ENCODE measurements around the gene CDKAL1. TPM values are rescaled to one million over a fixed set of nuclear protein-coding genes. Genes with fewer than 3 reads are reported as not detected.

The CDKAL1 gene
- total and polyA plus RNA-seq, 9 of the 15 experiments (the other 6 are each of a cell fraction or from before 2014, with no cell fraction given) = 11.2 to 36.3 (median 20.1) TPM

DNA sequence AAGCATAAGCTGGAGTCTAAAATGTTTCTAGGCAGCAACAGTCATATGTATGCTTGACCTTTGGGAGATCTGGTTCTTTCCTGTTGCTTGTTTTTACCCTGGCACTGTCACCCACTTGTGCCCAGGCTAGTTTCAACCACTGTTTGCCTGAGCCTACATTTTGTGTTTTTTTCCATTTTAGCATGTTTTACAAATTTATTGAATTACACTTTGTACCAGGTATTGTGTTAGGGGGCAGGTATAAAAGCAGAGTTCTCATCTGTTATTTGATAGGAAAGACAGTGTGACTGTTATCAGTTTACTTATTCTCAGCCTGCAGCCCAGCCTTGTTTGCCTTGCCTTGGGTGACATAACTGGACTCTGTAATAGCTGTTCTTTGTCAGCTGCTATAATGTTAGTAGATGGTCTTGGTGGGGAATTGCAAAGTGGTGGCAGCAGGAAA lies 147.0 kb downstream of the CDKAL1 start:
- ChIA-PET CTCF (ENCODE audit: low intra/inter-chr PET ratio) (no interaction called here), POLR2A (interaction anchor here (0.8 to 1.7 kb wide), 4 partner anchors 11 to 106 kb away, joined by 3 to 5 read pairs (median 3); no protein-coding TSS in a partner anchor)
- DNase-seq (ENCODE audit: extremely low read depth in 1 of 4, low spot score in 3 of 4) (no peak), FAIRE-seq (no peak), ATAC-seq (peak; percentile 25; the same call in 1 of the 3 replicates)
- Histone ChIP-seq H3K79me2 (ENCODE audit: control insufficient read depth, insufficient read depth, low read length) (0 out of 3 replicates have a peak, but pooled peaks cover 9% of the 10 kb centered on the region), H3K27me3 (ENCODE audit: control insufficient read depth in 2 of 2, insufficient read depth in 2 of 2, low read length in 2 of 2) (no peaks in the 10 kb centered on the region), H2AFZ (ENCODE audit: low read depth, low read length) (no peak overlapping the region), H4K20me1 (replicated peaks; ENCODE audit: control insufficient read depth, insufficient read depth, low read length) (no peaks in the 10 kb centered on the region), H3K4me3 (no peak overlapping the region), H3K4me2 (ENCODE audit: insufficient read depth, low read length) (no peak overlapping the region), H3K4me1 (replicated peaks in 1 of 2; ENCODE audit: control insufficient read depth in 2 of 2, insufficient read depth in 2 of 2, low read length in 2 of 2) (no peaks in the 10 kb centered on the region; a peak in 1 of 5 replicates), H3K27ac (ENCODE audit: extremely low read depth, low read depth, low read length) (no peak overlapping the region), H3K9me1 (ENCODE audit: control insufficient read depth, insufficient read depth, low read length) (no peaks in the 10 kb centered on the region), H3K9ac (ENCODE audit: insufficient read depth in 1 of 2, low read depth in 2 of 2, low read length in 2 of 2) (no peak overlapping the region), H3K9me3 (replicated peaks; ENCODE audit: control insufficient read depth, insufficient read depth, low read depth, low read length) (no peaks in the 10 kb centered on the region), H3K36me3 (ENCODE audit: control insufficient read depth, insufficient read depth, low read length) (no peaks in the 10 kb centered on the region)
- in situ Hi-C loops (cut with MboI) = no loop called here
- TF ChIP-seq ZKSCAN1 (IDR thresholded peaks at IDR 0.05; ENCODE audit: low read depth, low read length) (no peak), RBM25 (IDR thresholded peaks at IDR 0.05; ENCODE audit: low read depth, low read length, severe bottlenecking) (no peak), CHD4 (IDR thresholded peaks at IDR 0.05; ENCODE audit: insufficient read depth, insufficient replicate concordance, low read depth, low read length, poor library complexity, severe bottlenecking) (no peak), ZFPM2 (CRISPR knock-in tag; IDR thresholded peaks at IDR 0.05) (no peak), ZNF217 (CRISPR knock-in tag; IDR thresholded peaks at IDR 0.05) (no peak), MCM2 (IDR thresholded peaks at IDR 0.05; ENCODE audit: low read depth) (no peak), CAMTA2 (CRISPR knock-in tag; conservative IDR thresholded peaks at IDR 0.05) (no peak), ZNF764 (CRISPR knock-in tag; IDR thresholded peaks at IDR 0.05; ENCODE audit: low read depth) (no peak), MEIS2 (IDR thresholded peaks at IDR 0.05; ENCODE audit: partially characterized antibody) (no peak), FOXA3 (CRISPR knock-in tag; conservative IDR thresholded peaks at IDR 0.05 in 1 of 2, IDR thresholded peaks at IDR 0.05 in 1 of 2) (no peak)
- TF ChIP-seq, protein P1, sequence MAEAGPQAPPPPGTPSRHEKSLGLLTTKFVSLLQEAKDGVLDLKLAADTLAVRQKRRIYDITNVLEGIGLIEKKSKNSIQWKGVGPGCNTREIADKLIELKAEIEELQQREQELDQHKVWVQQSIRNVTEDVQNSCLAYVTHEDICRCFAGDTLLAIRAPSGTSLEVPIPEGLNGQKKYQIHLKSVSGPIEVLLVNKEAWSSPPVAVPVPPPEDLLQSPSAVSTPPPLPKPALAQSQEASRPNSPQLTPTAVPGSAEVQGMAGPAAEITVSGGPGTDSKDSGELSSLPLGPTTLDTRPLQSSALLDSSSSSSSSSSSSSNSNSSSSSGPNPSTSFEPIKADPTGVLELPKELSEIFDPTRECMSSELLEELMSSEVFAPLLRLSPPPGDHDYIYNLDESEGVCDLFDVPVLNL (CRISPR knock-in tag; IDR thresholded peaks at IDR 0.05; ENCODE audit: low read depth) = no peak
- TF ChIP-seq, protein P2, sequence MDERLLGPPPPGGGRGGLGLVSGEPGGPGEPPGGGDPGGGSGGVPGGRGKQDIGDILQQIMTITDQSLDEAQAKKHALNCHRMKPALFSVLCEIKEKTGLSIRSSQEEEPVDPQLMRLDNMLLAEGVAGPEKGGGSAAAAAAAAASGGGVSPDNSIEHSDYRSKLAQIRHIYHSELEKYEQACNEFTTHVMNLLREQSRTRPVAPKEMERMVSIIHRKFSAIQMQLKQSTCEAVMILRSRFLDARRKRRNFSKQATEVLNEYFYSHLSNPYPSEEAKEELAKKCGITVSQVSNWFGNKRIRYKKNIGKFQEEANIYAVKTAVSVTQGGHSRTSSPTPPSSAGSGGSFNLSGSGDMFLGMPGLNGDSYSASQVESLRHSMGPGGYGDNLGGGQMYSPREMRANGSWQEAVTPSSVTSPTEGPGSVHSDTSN (CRISPR knock-in tag; IDR thresholded peaks at IDR 0.05; ENCODE audit: low read depth) = no peak
- TF ChIP-seq, protein P2 (tag; conservative IDR thresholded peaks at IDR 0.05; ENCODE audit: low read depth) = no peak
- TF ChIP-seq, protein P3, sequence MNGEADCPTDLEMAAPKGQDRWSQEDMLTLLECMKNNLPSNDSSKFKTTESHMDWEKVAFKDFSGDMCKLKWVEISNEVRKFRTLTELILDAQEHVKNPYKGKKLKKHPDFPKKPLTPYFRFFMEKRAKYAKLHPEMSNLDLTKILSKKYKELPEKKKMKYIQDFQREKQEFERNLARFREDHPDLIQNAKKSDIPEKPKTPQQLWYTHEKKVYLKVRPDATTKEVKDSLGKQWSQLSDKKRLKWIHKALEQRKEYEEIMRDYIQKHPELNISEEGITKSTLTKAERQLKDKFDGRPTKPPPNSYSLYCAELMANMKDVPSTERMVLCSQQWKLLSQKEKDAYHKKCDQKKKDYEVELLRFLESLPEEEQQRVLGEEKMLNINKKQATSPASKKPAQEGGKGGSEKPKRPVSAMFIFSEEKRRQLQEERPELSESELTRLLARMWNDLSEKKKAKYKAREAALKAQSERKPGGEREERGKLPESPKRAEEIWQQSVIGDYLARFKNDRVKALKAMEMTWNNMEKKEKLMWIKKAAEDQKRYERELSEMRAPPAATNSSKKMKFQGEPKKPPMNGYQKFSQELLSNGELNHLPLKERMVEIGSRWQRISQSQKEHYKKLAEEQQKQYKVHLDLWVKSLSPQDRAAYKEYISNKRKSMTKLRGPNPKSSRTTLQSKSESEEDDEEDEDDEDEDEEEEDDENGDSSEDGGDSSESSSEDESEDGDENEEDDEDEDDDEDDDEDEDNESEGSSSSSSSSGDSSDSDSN (IDR thresholded peaks at IDR 0.05; ENCODE audit: borderline replicate concordance in 1 of 2, low read depth in 2 of 2, low read length in 2 of 2) = no peak
- BruUV-seq (replicated peaks) = no TSS peak
- intact Hi-C loops (cut with micrococcal nuclease) = no loop called here

All from K562 (cell line).